GM19372 (cell line): Measurements from ENCODE around the gene YWHAQ.
"Not testable (repeated sequence)": the region's sequence is repeated elsewhere in the genome, so short reads cannot be mapped to it uniquely, and the experiment has no call there.

Experiments
- ATAC-seq: cut with Tn5 transposase; IDR thresholded peaks from one replicate; pipeline ENCODE4 v1.9.1; 2021; ENCODE audit warnings: mild to moderate bottlenecking, low read depth, moderate library complexity; ENCODE audit not compliant: unreplicated experiment

YWHAQ gene

GRCh38 chr2:9637330-9637729 lies 6.5 kb upstream of the YWHAQ start:
- no peak for ATAC-seq

DNA sequence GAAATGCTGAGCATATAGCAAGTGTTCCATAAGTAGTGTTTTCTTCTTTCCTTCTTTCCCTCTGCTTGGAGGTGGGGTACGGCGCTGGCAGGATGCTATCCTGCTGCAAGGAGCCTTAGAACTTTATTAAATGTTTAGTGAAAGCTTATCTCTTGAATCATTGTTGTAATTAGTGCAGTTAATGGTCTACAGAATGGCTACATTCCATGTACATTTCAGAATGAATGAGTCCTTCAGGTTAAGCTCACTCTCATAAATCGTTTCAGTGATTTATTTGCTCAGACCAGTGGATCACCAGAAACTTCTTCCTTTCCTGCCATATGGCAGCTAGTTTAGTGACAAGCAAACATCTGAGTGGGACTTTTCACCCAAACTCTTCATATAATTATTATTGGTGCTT lies 3.3 kb upstream of the YWHAQ start:
- no peak for ATAC-seq

- ATAC-seq = no peak
Observed at GRCh38 chr2:9631878-9632700, 1.3 kb upstream of the YWHAQ start.

DNA sequence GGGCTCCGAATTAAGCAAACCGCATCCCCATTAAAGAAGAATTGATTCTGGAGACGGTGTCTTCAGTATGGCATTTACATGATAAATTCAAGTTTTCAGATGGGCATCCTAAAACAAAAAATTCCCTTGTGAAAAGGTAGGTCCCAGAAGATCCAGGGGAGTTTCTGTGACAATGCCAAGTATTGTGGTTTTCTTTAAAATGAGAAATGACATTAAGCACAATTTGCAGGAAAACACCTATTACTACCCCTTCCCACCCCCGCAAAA lies 689 bp upstream of the YWHAQ start:
- ATAC-seq = no peak

- ATAC-seq = peak; percentile 42
Observed at GRCh38 chr2:9630117-9630735, 571 bp downstream of the YWHAQ start.

- ATAC-seq = no peak
Observed at GRCh38 chr2:9629222-9630116, 1.3 kb downstream of the YWHAQ start.

GRCh38 chr2:9627310-9627709 lies 3.5 kb downstream of the YWHAQ start:
- no peak for ATAC-seq

- ATAC-seq = no peak
Observed at GRCh38 chr2:9623151-9623550, 7.6 kb downstream of the YWHAQ start.

GRCh38 chr2:9621655-9622054 lies 9.1 kb downstream of the YWHAQ start:
- not testable (repeated sequence) for ATAC-seq

- ATAC-seq = no peak
Observed at GRCh38 chr2:9618410-9618809, 12.4 kb downstream of the YWHAQ start.

GRCh38 chr2:9617749-9618148 lies 13.0 kb downstream of the YWHAQ start:
- ATAC-seq = no peak

DNA sequence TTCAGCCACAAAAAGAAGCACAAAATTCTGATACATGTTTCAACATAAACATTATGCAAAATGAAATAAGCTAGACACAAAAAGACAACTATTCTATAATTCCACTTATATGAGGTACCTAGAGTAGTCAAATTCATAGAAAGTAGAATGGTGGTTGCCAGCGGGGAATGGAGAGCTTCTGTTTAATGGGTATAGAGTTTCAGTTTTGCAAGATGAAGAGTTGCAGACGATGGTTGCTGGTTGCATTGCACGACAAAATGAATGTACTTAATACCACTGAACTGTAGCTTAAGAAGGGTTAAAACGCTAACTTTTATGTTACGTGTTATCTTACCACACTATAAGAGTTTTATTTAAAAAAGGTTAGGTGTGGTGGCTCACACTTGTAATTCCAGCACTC lies 13.5 kb downstream of the YWHAQ start:
- no peak for ATAC-seq

DNA sequence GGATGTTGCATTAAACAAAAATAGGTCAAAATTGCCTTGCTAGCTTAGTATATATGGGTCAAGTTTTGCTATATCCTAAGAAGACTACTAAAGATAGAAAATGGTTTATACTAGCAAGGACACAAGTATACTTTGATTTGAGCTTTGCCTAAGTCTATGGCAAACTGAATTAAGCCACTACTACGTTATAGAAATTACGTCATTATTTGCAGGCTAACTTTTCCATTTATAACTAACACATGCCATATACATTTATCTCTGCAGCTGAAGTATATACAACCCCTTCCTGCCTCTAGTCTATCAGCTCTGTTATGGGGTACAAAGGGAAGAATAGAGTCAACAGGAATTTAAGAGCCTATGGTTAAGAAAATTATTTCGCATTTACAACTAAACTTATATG lies 16.2 kb downstream of the YWHAQ start:
- ATAC-seq = no peak

- ATAC-seq = no peak
Observed at GRCh38 chr2:9613291-9613690, 17.5 kb downstream of the YWHAQ start.

DNA sequence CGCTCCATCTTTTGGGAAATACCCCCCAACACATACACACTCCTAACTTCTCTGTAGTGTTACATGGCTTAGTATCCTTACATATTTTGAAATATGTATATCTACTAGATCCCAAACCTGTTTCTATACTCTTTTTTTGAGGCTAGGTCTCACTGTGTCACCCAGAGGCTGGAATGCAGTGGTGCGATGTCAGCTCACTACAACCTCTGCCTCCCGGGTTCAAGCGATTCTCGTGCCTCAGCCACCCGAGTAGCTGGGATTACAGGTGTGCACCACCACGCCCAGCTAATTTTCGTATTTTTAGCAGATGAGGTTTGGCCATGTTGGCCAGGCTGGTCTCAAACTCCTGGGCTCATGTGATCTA lies 19.3 kb downstream of the YWHAQ start:
- ATAC-seq = not testable (repeated sequence)

- no peak for ATAC-seq
Observed at GRCh38 chr2:9610781-9611548, 19.8 kb downstream of the YWHAQ start.

- ATAC-seq = not testable (repeated sequence)
Observed at GRCh38 chr2:9608491-9608890, 22.3 kb downstream of the YWHAQ start.

- no peak for ATAC-seq
Observed at GRCh38 chr2:9602412-9602811, 28.4 kb downstream of the YWHAQ start.

GRCh38 chr2:9601397-9601796 lies 29.4 kb downstream of the YWHAQ start:
- ATAC-seq = no peak

DNA sequence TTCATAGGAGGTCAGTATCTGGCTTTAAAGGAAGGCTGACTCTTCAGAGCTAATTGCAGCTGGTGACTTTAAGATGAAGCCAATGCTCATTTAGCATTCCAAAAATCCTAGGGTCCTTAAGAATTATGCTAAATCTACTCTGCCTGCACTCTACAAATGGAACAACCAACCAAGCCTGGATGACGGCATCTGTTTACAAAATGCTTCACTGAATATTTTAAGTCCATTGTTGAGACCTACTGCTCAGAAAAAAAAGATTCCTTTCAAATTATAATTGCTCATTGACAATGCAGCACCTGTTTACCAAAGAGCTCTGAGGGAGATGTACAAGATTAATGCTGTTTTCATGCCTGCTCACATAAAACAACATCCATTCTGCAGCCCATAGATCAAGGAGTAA lies 31.4 kb downstream of the YWHAQ start:
- no peak for ATAC-seq
